SW480 (cell line): ENCODE results near the gene CFAP410.
"Not testable (repeated sequence)": the region's sequence is repeated elsewhere in the genome, so short reads cannot be mapped to it uniquely, and the experiment has no call there.

Source experiments
- DNase-seq: peaks from one replicate; pipeline ENCODE4 v3.0.0-alpha.2; 2016; ENCODE audit warnings: low spot score

Gene CFAP410

GRCh38 chr21:44316277-44316900 is 22.8 kb downstream of the CFAP410 start:
- DNase-seq: no peak

DNA sequence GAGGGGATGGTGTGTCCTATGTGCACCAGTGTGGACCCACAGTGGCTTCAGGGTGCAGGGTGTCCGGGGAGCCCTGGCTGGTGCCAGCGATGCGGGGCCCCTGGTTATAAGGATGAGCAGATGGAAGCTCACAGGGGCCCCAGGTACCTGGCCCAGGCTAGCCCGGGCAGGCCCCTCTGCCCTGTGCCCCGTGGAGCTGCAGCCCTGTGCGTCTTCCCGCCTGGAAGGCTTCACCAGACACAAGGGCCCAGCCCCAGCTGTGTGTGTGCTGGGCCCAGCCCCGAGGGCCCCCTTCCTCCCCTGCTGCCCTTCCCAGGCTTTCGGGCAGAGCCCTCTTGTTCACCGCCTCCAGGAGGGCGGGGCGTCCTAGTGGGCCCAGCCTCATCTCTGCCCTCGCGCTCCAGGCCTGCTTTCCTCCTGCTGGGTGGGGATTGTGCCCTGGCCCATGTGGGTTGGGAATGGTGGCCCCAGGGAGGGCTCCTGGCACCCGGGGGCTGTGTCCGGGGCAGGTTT is 23.4 kb downstream of the CFAP410 start:
- DNase-seq: no peak

DNA sequence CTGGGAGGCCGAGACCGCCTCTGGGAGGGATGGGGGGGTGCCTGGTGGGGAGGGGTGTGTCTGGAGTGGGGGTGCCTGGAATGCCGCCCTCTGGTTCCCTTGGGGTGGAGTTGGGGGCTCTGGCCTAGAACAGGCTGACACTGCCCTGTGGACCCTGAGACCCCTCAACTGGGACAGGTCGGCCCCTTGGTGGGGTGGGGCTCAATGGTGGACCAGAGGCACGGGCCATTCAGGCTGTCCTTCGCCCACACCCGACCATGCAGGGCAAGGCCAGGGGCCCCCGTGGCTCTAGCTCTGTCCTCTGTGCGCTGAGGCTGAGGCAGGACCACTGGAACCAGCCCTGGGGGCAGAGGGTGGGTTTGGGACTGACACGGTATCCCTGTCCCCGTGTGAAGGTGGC is 24.6 kb downstream of the CFAP410 start:
- no peak for DNase-seq

GRCh38 chr21:44314128-44314527 is 25.1 kb downstream of the CFAP410 start:
- DNase-seq: no peak

- DNase-seq: no peak
Observed at GRCh38 chr21:44313451-44313850, 25.7 kb downstream of the CFAP410 start.

GRCh38 chr21:44312716-44313115 is 26.5 kb downstream of the CFAP410 start:
- DNase-seq: no peak

GRCh38 chr21:44312089-44312488 is 27.1 kb downstream of the CFAP410 start:
- DNase-seq: no peak

DNA sequence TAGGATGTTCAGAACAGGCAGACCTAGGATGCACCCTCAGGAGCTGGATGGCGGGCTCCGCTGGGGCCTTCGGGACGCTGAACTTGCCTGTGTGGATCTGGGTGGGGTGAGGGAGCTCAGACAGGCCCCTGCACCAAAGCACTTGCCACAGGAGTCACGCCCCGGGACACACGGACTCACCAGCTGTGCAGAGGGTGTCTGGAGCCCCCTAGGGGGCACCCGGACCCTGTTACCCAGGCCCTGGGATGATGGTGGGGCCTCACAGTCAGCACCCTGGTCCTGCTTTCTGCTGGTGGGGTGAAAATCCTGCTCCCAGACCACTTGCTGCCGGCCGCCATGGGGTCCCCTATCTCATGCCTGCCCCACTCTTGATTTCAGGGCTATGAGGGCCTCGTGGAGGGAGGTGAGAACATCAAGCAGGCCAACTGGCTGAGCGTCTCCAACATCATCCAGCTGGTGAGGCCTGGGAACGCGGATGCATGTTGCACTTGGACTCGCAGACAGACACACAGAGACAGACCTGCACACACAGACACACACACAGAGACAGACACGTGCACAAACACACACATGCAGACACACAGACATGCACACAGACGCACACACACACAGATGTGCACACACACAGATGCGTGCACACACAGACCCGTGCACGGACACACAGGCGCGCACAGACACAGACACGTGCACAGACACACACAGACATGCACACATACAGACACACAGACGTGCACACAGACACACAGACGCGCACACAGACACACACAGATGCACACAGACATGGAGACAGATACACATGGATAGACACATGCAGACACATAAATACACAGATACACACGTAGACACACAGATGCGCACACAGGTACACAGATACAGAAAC is 28.3 kb downstream of the CFAP410 start:
- DNase-seq: no peak

GRCh38 chr21:44306936-44307704 is 32.1 kb downstream of the CFAP410 start:
- no peak for DNase-seq

GRCh38 chr21:44305691-44306090 is 33.5 kb downstream of the CFAP410 start:
- no peak for DNase-seq

DNA sequence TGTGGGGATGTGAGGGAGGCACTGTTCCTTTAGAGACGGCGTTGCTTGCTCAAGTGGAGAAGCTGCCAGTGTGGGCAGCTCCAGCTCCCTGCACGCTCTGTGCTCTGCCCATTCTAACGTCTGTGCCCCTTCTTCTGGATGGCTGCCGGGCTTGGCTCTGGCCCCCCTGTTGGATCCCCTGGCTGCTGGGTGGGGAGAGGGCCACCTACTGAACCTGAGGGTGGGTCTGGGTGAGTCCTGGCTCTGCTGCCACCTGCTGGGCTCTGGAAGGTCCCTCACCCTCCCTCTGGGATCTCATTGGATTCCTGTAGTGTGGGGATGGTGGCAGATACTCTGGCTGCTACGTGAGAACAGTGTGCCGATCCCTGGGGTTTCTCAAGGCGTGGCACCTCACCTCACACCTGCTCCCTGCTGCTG is 34.3 kb downstream of the CFAP410 start:
- peak; percentile 36 for DNase-seq

DNA sequence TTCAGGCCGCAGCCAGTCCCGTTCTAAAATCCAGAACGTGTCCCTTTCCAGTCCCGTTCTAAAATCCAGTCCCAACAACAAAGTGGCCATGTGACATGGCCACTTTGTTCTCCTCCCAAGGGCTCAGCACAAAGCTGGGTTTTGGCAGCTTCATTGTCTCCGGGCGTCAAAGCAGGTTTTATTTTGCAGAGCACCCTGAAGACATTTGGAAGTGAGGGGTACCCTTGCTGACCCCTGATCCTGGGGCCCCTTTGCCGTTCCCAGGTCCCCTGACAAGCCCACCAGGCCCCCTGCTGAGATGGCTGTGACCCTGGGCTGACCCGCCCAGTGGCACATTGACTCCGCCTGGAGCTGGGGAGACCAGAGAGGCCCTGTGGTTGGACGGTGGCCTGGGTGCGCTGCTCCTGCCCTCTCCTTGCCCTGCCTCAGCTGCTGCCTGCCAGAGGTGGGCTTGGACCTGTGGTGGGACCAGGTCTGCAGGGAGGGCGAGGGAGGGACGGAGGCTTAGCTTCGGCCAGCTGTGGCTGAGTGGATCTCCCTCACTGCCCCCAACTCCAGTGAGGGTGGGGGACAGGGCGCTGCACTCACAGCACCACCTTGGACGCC is 35.1 kb downstream of the CFAP410 start:
- DNase-seq: no peak

GRCh38 chr21:44303490-44303981 is 35.7 kb downstream of the CFAP410 start:
- DNase-seq: no peak

- DNase-seq: not testable (repeated sequence)
Observed at GRCh38 chr21:44302573-44303401, 36.4 kb downstream of the CFAP410 start.

GRCh38 chr21:44301961-44302406 is 37.2 kb downstream of the CFAP410 start:
- no peak for DNase-seq

GRCh38 chr21:44301141-44301540 is 38.0 kb downstream of the CFAP410 start:
- DNase-seq: no peak

DNA sequence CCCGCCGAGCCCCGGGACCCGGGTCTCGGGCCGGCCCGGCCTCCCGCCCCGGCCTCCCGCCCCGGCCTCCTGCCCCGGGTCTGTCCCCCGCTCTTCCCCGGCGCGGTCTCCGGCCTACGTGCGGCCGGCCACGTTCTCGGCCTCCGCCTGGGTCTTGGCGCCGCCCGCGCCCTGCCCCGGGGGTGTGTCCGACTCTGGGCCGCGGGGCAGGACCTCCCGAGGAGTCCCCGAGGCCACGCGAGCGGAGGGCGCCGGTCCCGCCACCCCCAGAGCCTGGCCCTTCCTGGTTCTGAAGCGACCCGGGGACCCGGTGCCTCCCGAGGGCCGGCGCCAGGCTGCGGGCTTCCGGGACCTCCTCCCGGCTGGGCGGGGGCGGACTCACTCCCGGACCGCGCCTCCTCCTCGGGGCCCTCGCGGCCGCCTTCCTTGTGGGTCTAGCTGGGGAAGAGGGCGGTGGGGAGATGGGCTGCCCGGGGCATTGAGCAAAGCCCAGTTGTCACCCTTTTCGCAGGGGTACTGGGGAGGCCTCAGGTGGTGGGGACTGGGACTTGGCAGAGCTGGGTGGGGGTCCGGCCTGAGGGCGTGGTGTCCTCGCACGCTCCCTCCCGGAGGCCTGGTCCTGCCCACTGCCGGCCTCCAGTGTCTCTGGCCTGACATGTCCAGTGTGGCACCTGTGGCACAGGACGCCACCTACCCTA is 38.8 kb downstream of the CFAP410 start:
- DNase-seq: peak; percentile 31

DNA sequence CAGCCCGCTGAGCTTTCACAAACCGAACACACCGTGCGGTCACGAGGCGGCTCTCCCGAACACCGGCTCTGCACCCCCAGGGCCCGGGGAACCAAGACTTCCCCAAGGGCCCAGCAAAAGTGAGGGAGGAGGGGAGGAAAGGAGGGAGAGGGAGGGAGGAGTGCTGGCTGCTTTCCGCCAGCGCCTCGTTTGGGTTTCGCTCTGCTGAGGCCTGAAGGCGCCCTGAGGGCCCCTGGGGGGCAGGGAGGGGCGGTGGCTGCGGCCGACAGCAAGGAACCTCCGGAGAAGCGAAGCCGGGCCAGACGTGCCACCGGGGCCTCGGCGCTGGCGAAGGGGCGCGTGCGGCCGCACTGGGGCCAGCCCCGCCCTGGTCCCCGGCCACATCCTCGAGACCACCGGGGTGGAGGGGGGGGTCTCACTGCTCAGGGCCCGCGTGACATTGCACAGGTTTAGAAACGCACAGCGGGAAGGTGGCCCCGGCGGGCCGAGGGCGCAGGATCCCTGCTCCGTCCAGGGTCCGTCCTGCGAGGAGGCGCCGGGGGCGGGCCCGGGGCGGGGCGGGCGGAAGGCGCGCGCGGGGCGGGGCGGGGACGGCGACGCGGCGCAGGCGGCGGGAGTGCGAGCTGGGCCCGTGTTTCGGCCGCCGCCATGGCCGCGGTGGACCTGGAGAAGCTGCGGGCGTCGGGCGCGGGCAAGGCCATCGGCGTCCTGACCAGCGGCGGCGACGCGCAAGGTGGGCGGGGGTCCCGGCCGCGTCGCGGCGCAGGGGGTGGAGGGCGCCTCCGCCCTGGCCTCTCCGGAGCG is 39.5 kb downstream of the CFAP410 start, which contains the start of gene PFKL:
TSS of gene PFKL (plus strand) at position 596 of the 804 bp plus-strand sequence. CDS start at position 649, 53 bp downstream.
- DNase-seq: peak; percentile 48

DNA sequence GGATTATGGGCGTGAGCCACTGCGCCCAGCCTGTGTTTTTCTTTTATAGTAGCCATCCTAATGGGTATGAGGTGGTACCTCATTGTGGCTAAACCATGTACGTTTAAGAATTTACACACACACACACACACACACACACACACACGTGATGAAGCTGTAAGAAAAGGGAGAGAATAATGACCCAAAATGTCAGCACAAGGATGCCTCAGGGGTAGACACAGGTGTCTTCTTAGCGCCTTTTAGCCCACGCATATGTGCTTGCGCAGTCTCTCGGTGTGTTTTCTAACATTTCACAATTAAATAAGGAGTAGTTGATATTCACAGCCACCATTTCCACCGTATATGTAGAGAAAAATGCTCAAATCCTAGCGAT is 40.1 kb downstream of the CFAP410 start:
- DNase-seq: no peak
